WI38 (cell line): ENCODE data around the gene VIL1.
A peak's percentile ranks its signal among the peaks of the same experiment; 100 is the strongest.

Experiments used
- H3K4me3 ChIP-seq: 2 replicates; pipeline ENCODE4 v1.5.1; 2011; ENCODE audit warnings: low read depth, mild to moderate bottlenecking, control low read depth, low read length
- CTCF ChIP-seq: IDR thresholded peaks from 2 replicates; pipeline ENCODE4 v1.5.1; 2012; ENCODE audit warnings: low read depth, mild to moderate bottlenecking, control low read depth, low read length

Gene VIL1

GRCh38 chr2:218395090-218395444, 23.9 kb upstream of the VIL1 start:
- H3K4me3 ChIP-seq = no peak overlapping the region
- TF ChIP-seq CTCF = no peak

- TF ChIP-seq CTCF = no peak
- H3K4me3 ChIP-seq = peak overlapping the region; percentile 78
Observed at GRCh38 chr2:218395456-218395825, 23.5 kb upstream of the VIL1 start.

GRCh38 chr2:218395826-218396687, 22.9 kb upstream of the VIL1 start:
- peak; percentile 69 for TF ChIP-seq CTCF
- H3K4me3 ChIP-seq = peak overlapping the region; percentile 78

GRCh38 chr2:218396688-218397462, 22.0 kb upstream of the VIL1 start:
- H3K4me3 ChIP-seq = peak overlapping the region; percentile 78
- TF ChIP-seq CTCF = no peak

DNA sequence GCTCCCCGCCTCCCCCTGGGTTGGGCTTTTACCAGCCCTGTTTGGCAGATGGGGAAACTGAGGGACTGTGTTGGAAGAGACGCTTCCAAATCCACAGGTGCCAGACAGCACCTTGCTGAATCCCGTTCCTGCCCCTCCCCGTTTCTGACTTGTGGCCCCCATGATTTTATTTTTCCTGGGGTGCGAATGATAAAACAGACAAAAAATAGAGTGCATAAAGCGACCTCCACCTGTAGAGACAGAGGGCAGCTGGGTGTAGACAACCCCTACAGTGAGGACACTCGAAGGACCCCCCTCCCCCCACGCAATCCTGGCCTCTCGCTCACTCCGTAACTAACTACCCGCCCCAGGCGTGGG, 21.5 kb upstream of the VIL1 start:
- TF ChIP-seq CTCF = no peak
- H3K4me3 ChIP-seq = peak overlapping the region; percentile 78

DNA sequence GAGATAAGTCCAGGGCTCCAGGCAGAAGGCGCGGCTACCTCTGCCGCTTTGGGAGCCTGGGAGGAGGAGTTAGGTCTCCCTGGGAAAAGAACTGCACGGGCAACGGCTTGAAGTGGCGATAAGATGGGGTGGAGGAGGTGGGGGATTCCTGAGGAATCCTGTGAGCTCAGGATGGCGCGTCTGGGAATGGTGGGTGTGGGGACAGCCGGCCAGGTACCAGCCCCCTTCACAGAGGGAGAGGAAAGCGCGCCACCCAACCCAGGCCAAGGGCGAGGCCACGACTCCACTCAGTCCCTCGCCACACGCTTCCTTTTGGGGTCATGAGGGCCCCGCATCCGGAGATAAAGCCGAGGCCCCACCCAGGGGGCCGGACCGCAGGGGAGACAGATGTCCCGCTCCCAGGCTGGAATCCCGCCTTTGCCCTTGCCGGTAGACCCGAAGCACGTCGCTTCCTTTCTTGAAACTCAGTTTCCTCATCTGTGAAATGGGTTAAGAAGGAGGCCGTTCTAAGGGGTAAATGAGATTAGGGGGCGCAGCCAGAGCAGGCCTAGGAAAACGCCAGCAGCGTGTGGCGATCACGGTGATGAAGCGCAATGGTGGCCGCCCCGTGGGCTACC, 21.0 kb upstream of the VIL1 start:
- no peak for TF ChIP-seq CTCF
- H3K4me3 ChIP-seq = no peak overlapping the region; the same call in 1 of the 2 replicates
